ENCODE measurements around the gene STX12. TPM values are rescaled to one million over a fixed set of nuclear protein-coding genes. Genes with fewer than 3 reads are reported as not detected.
"Not testable (repeated sequence)": the region's sequence is repeated elsewhere in the genome, so short reads cannot be mapped to it uniquely, and the experiment has no call there.

Gene STX12
- total and polyA plus RNA-seq, 4 donors = 32.5 to 94.0 (median 72.9) TPM

GRCh38 chr1:27821761-27822315, 48.8 kb downstream of the STX12 start:
- H3K4me1 ChIP-seq (ENCODE audit: control insufficient read depth in 5 of 5, insufficient read depth in 5 of 5, low read length in 5 of 5) = no peaks in the 10 kb centered on the region
- no peaks in the 10 kb centered on the region for H3K27me3 ChIP-seq (ENCODE audit: control insufficient read depth in 3 of 3, insufficient read depth in 3 of 3, low read length in 2 of 3)
- WGBS, 2 donors = 87 to 95% methylated on average over 8 of the region's 8 CpGs
- H3K27ac ChIP-seq (ENCODE audit: low read depth in 1 of 2, low read length in 1 of 2) = no peak overlapping the region
- H3K36me3 ChIP-seq (ENCODE audit: control insufficient read depth in 4 of 4, insufficient read depth in 4 of 4, low read length in 4 of 4) = peaks cover 5 to 28% (median 23%) of the 10 kb centered on the region in 4 donors
- no peak overlapping the region for H3K4me3 ChIP-seq
- H3K9ac ChIP-seq (ENCODE audit: insufficient read depth in 1 of 2, low read length in 2 of 2) = no peak overlapping the region
- DNase-seq = no peak
- no peak for ATAC-seq (ENCODE audit: insufficient read depth, low FRiP score)
- no peak for TF ChIP-seq CTCF (IDR thresholded peaks at IDR 0.05; ENCODE audit: control extremely low read depth, extremely low read depth)
- H3K9me3 ChIP-seq (ENCODE audit: control insufficient read depth in 4 of 4, insufficient read depth in 3 of 4, low read length in 3 of 4) = no peaks in the 10 kb centered on the region

GRCh38 chr1:27823784-27824183, 50.8 kb downstream of the STX12 start:
- Histone ChIP-seq H3K27ac (ENCODE audit: low read depth in 1 of 2, low read length in 1 of 2) (no peak overlapping the region), H3K4me1 (ENCODE audit: control insufficient read depth in 5 of 5, insufficient read depth in 5 of 5, low read length in 5 of 5) (no peaks in the 10 kb centered on the region), H3K4me3 (no peak overlapping the region), H3K27me3 (ENCODE audit: control insufficient read depth in 3 of 3, insufficient read depth in 3 of 3, low read length in 2 of 3) (no peaks in the 10 kb centered on the region), H3K9ac (ENCODE audit: insufficient read depth in 1 of 2, low read length in 2 of 2) (no peak overlapping the region), H3K36me3 (ENCODE audit: control insufficient read depth in 4 of 4, insufficient read depth in 4 of 4, low read length in 4 of 4) (peaks cover 0 to 18% (median 13%) of the 10 kb centered on the region in 4 donors), H3K9me3 (ENCODE audit: control insufficient read depth in 4 of 4, insufficient read depth in 3 of 4, low read length in 3 of 4) (no peaks in the 10 kb centered on the region)
- 98 to 99% methylated on average over 4 of the region's 4 CpGs for WGBS, 2 donors
- DNase-seq (no peak), ATAC-seq (ENCODE audit: insufficient read depth, low FRiP score) (no peak)
- TF ChIP-seq CTCF (IDR thresholded peaks at IDR 0.05; ENCODE audit: control extremely low read depth, extremely low read depth) = no peak

- Histone ChIP-seq H3K9ac (ENCODE audit: insufficient read depth in 1 of 2, low read length in 2 of 2) (no peak overlapping the region), H3K36me3 (ENCODE audit: control insufficient read depth in 4 of 4, insufficient read depth in 4 of 4, low read length in 4 of 4) (peaks cover 0 to 16% (median 10%) of the 10 kb centered on the region in 4 donors), H3K9me3 (ENCODE audit: control insufficient read depth in 4 of 4, insufficient read depth in 3 of 4, low read length in 3 of 4) (no peaks in the 10 kb centered on the region), H3K27me3 (ENCODE audit: control insufficient read depth in 3 of 3, insufficient read depth in 3 of 3, low read length in 2 of 3) (no peaks in the 10 kb centered on the region), H3K4me1 (ENCODE audit: control insufficient read depth in 5 of 5, insufficient read depth in 5 of 5, low read length in 5 of 5) (no peaks in the 10 kb centered on the region), H3K4me3 (no peak overlapping the region), H3K27ac (ENCODE audit: low read depth in 1 of 2, low read length in 1 of 2) (no peak overlapping the region)
- no peak for ATAC-seq (ENCODE audit: insufficient read depth, low FRiP score)
- TF ChIP-seq CTCF (IDR thresholded peaks at IDR 0.05; ENCODE audit: control extremely low read depth, extremely low read depth) = no peak
- DNase-seq = no peak
- 95 to 98% methylated on average over 4 of the region's 4 CpGs for WGBS, 2 donors
Observed at GRCh38 chr1:27824411-27824810, 51.4 kb downstream of the STX12 start.

DNA sequence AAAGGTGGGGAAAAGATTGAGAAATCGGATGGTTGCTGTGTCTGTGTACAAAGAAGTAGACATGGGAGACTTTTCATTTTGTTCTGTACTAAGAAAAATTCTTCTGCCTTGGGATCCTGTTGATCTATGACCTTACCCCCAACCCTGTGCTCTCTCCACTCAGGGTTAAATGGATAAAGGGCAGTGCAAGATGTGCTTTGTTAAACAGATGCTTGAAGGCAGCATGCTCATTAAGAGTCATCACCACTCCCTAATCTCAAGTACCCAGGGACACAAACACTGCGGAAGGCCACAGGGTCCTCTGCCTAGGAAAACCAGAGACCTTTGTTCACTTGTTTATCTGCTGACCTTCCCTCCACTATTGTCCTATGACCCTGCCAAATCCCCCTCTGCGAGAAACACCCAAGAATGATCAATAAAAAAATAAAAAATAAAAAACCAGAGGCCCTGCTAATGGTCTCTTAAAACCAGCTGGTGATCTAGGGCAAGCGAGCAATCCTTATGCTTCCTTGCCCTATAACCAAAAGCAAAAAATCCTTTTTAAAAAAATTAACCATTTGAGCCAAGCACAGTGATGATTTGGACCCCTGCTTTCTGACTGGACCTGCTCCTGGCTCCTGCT, 56.4 kb downstream of the STX12 start:
- not testable (repeated sequence) for H3K9ac ChIP-seq (ENCODE audit: insufficient read depth in 1 of 2, low read length in 2 of 2); H3K27me3 ChIP-seq (ENCODE audit: control insufficient read depth in 3 of 3, insufficient read depth in 3 of 3, low read length in 2 of 3)
- H3K27ac ChIP-seq (ENCODE audit: low read depth in 1 of 2, low read length in 1 of 2) = peak overlapping the region; percentile 5 to 74

More for the DNA sequence above, 56.4 kb downstream of the STX12 start:
- not testable (repeated sequence) for DNase-seq; H3K36me3 ChIP-seq (ENCODE audit: control insufficient read depth in 4 of 4, insufficient read depth in 4 of 4, low read length in 4 of 4); H3K9me3 ChIP-seq (ENCODE audit: control insufficient read depth in 4 of 4, insufficient read depth in 3 of 4, low read length in 3 of 4); H3K4me3 ChIP-seq; ATAC-seq (ENCODE audit: insufficient read depth, low FRiP score)
- 85 to 90% methylated on average over 3 of the region's 4 CpGs for WGBS, 2 donors
- peaks cover 0 to 11% (median 8%) of the 10 kb centered on the region in 5 donors for H3K4me1 ChIP-seq (ENCODE audit: control insufficient read depth in 5 of 5, insufficient read depth in 5 of 5, low read length in 5 of 5)
